ENCODE results near the gene FMO1. TPM values are rescaled to one million over a fixed set of nuclear protein-coding genes. Genes with fewer than 3 reads are reported as not detected.

The FMO1 gene
- total and polyA plus RNA-seq, 2 of the 8 experiments (the other 6 are each of a cell fraction or from before 2014, with no cell fraction given): 0.11 TPM; not detected in 1

- Histone ChIP-seq H2BK15ac (ENCODE audit: low read length) (no peak overlapping the region), H2AK5ac (ENCODE audit: low read depth, low read length) (no peak overlapping the region), H2BK120ac (replicated peaks; ENCODE audit: low read depth, low read length) (no peak overlapping the region), H2BK20ac (ENCODE audit: low read length) (no peak overlapping the region), H4K91ac (replicated peaks; ENCODE audit: insufficient read length, low read length) (no peak overlapping the region), H2BK12ac (ENCODE audit: low read depth, low read length) (no peak overlapping the region), H4K5ac (ENCODE audit: insufficient read length, low read depth, low read length) (no peak overlapping the region), H3K9ac (replicated peaks in 1 of 4; ENCODE audit: extremely low read depth in 1 of 4, low read depth in 3 of 4, low read length in 3 of 4) (no peak overlapping the region), H3K23ac (ENCODE audit: insufficient read length) (no peak overlapping the region), H3K4me2 (ENCODE audit: insufficient read depth in 1 of 2, low read depth in 2 of 2, low read length in 2 of 2) (no peak overlapping the region), H3K36me3 (ENCODE audit: control insufficient read depth in 2 of 4, insufficient read depth in 4 of 4, low read length in 3 of 4) (no peaks in the 10 kb centered on the region), H4K20me1 (replicated peaks in 1 of 2; ENCODE audit: control insufficient read depth in 1 of 2, insufficient read depth in 2 of 2, low read length in 2 of 2) (no peaks in the 10 kb centered on the region), H4K8ac (ENCODE audit: extremely low read depth, insufficient read depth, low read length) (no peak overlapping the region), H2AFZ (ENCODE audit: low read length) (peak overlapping the region; percentile 31; the same call in 1 of the 2 replicates), H3K18ac (ENCODE audit: extremely low read depth, low read length) (no peak overlapping the region), H3K9me3 (ENCODE audit: insufficient read depth in 2 of 2, low read depth in 1 of 2, low read length in 1 of 2) (no peaks in the 10 kb centered on the region), H3K4me3 (ENCODE audit: extremely low read depth in 1 of 4, insufficient read depth in 2 of 4, low read depth in 3 of 4, low read length in 4 of 4) (no peak overlapping the region), H3K79me1 (ENCODE audit: low read depth, low read length) (no peaks in the 10 kb centered on the region), H2BK5ac (ENCODE audit: low read depth, low read length) (no peak overlapping the region), H3K4me1 (replicated peaks in 1 of 4; ENCODE audit: control insufficient read depth in 3 of 4, insufficient read depth in 4 of 4, low read length in 3 of 4) (no peaks in the 10 kb centered on the region), H3K79me2 (ENCODE audit: control insufficient read depth in 1 of 2, insufficient read depth in 2 of 2, low read length in 2 of 2) (no peaks in the 10 kb centered on the region), H3K4ac (replicated peaks; ENCODE audit: insufficient read length, low read depth, low read length) (no peak overlapping the region), H3K14ac (ENCODE audit: insufficient read length) (no peak overlapping the region), H3K27ac (ENCODE audit: low read depth, low read length) (no peak overlapping the region), H3K56ac (replicated peaks; ENCODE audit: insufficient read length, low read depth, low read length) (no peak overlapping the region), H3K27me3 (replicated peaks in 1 of 4; ENCODE audit: control insufficient read depth in 3 of 4, extremely low read depth in 1 of 4, insufficient read depth in 3 of 4, low read length in 3 of 4) (no peaks in the 10 kb centered on the region), H3K23me2 (ENCODE audit: low read depth, low read length) (no peaks in the 10 kb centered on the region)
- no peak for FAIRE-seq
- ChIA-PET CTCF (ENCODE audit: partially characterized antibody) (interaction anchor here (1.2 to 2.1 kb wide), 4 partner anchors 14 to 32 kb away, joined by 3 to 6 read pairs (median 4); no protein-coding TSS in a partner anchor), POLR2A (ENCODE audit: partially characterized antibody) (no interaction called here)
- DNase-seq (ENCODE audit: low read depth in 1 of 2, low spot score in 2 of 2): no peak
- 90% methylated on average over 2 of the region's 2 CpGs; no CpG with 5 or more reads in 1 of the 2 experiments for WGBS, 2 experiments (ENCODE audit: extremely low coverage in 1 of 2, insufficient coverage in 1 of 2, insufficient read length in 1 of 2, insufficient replicate concordance in 2 of 2, low coverage in 1 of 2, low lambda C conversion rate in 2 of 2, missing lambda C conversion rate in 1 of 2)
- TF ChIP-seq ZNF274 (IDR thresholded peaks at IDR 0.05; ENCODE audit: borderline replicate concordance, extremely low read depth, low read length) (no peak), EGR1 (IDR thresholded peaks at IDR 0.05; ENCODE audit: borderline replicate concordance, low read depth, low read length) (no peak), YY1 (IDR thresholded peaks at IDR 0.05; ENCODE audit: low read depth, low read length) (no peak), TBP (IDR thresholded peaks at IDR 0.05; ENCODE audit: low read depth, low read length) (no peak), JUND (IDR thresholded peaks at IDR 0.05; ENCODE audit: low read length) (no peak), EP300 (IDR thresholded peaks at IDR 0.05; ENCODE audit: borderline replicate concordance in 1 of 2, low read depth in 2 of 2, low read length in 2 of 2) (no peak), TAF7 (optimal IDR thresholded peaks at IDR 0.05; ENCODE audit: borderline replicate concordance, low read depth, low read length) (no peak), SP1 (IDR thresholded peaks at IDR 0.05; ENCODE audit: low read depth, low read length) (no peak), MAX (IDR thresholded peaks at IDR 0.05) (no peak), RNF2 (IDR thresholded peaks at IDR 0.05; ENCODE audit: borderline replicate concordance, low read depth, low read length, missing control alignments, poor library complexity, severe bottlenecking) (no peak), CHD1 (IDR thresholded peaks at IDR 0.05; ENCODE audit: low read depth, low read length) (no peak), POU5F1 (IDR thresholded peaks at IDR 0.05; ENCODE audit: low read depth, low read length) (no peak), JUN (IDR thresholded peaks at IDR 0.05; ENCODE audit: low read depth, low read length) (no peak)
Observed at GRCh38 chr1:171277534-171277933, 29.2 kb downstream of the FMO1 start.

Measured in H1 (cell line).